ENCODE data around the gene RTEL1.

RTEL1 gene

DNA sequence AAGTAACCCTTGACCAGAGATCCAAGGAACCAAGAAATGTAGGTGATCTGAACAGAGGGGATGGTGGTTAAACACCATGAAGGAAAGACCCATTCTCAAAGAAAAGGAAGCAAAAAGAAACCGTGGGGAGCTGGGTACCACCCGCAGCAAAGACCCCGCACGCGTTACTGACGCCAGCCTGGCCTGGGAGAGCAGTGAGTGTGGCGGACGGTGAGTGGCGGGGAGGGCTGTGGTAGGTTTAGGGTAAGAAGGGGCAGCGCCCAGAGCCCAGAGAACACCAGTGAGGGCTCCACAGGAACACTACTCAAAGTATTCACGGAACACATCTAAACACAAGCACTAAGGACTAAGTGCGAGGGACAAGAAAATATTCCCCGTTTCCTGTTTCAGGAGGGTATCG lies 35.4 kb upstream of the RTEL1 start:
- TF ChIP-seq, protein P1, sequence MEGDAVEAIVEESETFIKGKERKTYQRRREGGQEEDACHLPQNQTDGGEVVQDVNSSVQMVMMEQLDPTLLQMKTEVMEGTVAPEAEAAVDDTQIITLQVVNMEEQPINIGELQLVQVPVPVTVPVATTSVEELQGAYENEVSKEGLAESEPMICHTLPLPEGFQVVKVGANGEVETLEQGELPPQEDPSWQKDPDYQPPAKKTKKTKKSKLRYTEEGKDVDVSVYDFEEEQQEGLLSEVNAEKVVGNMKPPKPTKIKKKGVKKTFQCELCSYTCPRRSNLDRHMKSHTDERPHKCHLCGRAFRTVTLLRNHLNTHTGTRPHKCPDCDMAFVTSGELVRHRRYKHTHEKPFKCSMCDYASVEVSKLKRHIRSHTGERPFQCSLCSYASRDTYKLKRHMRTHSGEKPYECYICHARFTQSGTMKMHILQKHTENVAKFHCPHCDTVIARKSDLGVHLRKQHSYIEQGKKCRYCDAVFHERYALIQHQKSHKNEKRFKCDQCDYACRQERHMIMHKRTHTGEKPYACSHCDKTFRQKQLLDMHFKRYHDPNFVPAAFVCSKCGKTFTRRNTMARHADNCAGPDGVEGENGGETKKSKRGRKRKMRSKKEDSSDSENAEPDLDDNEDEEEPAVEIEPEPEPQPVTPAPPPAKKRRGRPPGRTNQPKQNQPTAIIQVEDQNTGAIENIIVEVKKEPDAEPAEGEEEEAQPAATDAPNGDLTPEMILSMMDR (IDR thresholded peaks at IDR 0.05): no peak
- no peak for TF ChIP-seq ZFX (IDR thresholded peaks at IDR 0.05; ENCODE audit: borderline replicate concordance)
- no peak overlapping the region for H3K27ac ChIP-seq

DNA sequence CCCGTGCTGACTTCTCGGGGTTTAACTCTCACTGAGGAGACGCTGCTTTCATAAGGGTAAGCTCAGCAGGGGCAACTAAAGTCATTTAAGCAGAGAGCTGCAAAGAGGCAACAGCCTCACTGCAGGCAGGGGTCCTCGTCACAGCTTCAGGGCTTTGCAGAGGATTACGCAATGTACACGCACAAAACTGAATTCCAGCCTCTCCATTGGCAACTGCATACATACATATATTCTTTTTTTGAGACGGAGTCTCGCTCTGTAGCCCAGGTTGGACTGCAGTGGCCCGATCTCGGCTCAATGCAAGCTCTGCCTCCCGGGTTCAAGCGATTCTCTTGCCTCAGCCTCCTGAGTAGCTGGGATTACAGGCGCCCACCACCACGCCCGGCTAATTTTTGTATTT lies 33.6 kb upstream of the RTEL1 start:
- H3K27ac ChIP-seq: no peak overlapping the region
- TF ChIP-seq, protein P1 (IDR thresholded peaks at IDR 0.05): no peak
- no peak for TF ChIP-seq ZFX (IDR thresholded peaks at IDR 0.05; ENCODE audit: borderline replicate concordance)

DNA sequence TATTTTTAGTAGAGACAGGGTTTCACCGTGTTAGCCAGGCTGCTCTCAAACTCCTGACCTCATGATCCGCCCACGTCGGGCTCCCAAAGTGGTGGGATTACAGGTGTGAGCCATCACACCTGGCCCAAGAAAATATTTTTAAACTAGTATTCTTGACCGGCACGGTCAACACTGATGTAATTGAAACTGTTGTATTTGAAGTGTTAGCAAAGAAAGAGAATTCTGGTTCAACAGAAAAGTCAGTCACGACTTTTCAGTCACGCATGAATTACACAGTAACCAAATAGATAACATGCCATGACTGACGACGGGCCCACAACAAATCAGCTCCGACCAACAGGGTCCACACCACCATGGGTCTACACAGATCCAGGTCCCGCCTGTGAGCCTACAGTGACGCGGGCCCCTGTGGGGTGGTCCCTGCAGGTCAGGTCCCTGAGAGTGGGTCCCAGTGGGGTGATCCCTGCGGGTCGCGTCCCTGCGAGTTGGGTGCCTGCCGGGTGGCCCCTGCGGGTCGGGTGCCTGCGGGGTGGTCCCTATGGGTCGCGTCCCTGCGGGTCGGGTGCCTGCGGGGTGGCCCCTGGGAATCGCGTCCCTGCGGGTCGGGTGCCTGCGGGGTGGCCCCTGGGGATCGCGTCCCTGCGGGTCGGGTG lies 32.2 kb upstream of the RTEL1 start:
- no peak for TF ChIP-seq ZFX (IDR thresholded peaks at IDR 0.05; ENCODE audit: borderline replicate concordance)
- TF ChIP-seq, protein P1 (IDR thresholded peaks at IDR 0.05): no peak
- peak overlapping the region; percentile 94 for H3K27ac ChIP-seq

DNA sequence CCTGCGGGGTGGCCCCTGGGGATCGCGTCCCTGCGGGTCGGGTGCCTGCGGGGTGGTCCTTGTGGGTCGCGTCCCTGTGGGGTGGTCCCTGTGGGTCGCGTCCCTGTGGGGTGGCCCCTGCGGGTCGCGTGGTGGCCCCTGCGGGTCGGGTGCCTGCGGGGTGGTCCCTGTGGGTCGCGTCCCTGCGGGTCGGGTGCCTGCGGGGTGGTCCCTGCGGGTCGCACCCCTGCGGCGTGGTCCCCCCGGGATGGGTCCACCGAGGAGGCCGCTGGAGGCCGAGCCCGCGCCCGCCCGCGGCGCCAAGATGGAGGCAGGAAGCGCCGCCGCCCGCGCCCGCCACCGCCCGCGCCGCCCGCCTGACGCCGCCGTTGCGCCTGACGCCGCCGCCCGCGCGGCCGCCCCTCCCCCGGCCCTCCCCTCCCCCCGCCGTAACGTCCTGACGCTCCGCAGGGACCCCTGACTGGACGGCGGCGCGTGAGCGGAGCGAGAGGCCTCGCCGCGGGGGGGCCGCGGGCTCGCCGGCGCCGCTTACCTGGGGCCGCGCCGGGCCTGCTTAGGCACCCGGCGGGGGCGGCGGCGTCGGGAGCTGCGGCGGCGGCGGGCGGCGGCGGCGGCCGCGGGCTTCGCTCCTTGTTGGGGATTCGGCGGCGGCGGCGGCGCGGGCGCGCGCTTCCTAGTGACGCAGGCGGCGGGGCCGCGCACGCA lies 31.5 kb upstream of the RTEL1 start, which contains the start of gene GMEB2:
GMEB2 (minus strand) TSS at position 678 of the 705 bp plus-strand sequence. CDS start 7,704 bp downstream, outside the sequence.
- peak within 1 kb of the TSS; percentile 94 for H3K27ac ChIP-seq
- TF ChIP-seq, protein P1 (IDR thresholded peaks at IDR 0.05): no peak
- TF ChIP-seq ZFX (IDR thresholded peaks at IDR 0.05; ENCODE audit: borderline replicate concordance): no peak

DNA sequence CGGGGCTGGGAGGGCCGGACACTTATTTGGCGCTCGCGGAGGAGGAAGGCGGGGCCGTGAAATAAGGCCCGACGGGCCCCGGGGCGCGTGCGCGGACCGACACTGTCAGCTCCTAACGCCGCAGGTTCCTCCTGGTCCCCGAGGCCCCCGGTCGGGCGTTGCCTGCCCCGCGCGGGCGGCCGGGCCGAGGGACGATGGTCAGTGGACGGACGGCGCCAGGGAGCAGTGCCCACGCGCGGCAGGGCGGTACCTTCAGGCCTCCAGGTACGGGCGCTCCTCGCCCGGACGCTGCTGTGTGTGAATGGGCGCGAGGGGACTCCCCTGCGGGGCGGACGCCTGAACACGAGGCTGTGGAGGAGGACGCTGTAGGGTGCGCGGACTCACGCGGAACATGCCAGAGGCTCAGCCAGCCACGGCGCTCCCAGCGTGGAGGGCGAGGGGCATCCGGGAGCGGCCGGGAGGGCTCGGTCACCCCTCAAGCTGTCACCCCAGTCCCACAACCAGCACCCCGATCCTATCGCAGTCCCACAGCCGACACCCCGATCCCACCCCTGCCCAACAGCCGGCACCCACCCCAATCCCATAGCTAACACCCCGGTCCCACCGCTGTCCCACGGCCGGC lies 30.9 kb upstream of the RTEL1 start:
- TF ChIP-seq ZFX (IDR thresholded peaks at IDR 0.05; ENCODE audit: borderline replicate concordance): no peak
- TF ChIP-seq, protein P1 (IDR thresholded peaks at IDR 0.05): no peak
- H3K27ac ChIP-seq: peak overlapping the region; percentile 94

DNA sequence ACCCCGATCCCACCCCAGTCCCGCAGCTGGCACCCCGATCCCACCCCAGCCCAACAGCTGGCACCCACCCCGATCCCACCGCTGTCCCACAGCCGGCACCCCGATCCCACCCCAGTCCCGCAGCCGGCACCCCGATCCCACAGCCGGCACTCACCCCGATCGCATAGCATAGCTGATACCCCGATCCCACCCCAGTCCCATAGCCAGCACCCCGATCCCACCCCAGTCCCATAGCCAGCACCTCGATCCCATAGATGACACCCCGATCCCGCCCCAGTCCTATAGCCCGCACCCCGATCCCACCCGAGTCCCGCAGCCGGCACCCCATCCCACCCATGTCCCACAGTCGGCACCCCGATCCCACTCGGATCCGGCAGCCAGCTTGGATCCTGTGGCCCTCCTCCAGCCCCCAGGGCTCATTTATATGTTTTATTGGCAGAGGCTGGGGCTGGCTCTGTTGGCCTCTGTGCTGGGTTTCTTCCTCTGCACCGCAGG lies 30.3 kb upstream of the RTEL1 start:
- TF ChIP-seq ZFX (IDR thresholded peaks at IDR 0.05; ENCODE audit: borderline replicate concordance): no peak
- TF ChIP-seq, protein P1 (IDR thresholded peaks at IDR 0.05): no peak
- H3K27ac ChIP-seq: peak overlapping the region; percentile 94

All from 22Rv1 (cell line).